GM21360 (cell line): Measurements from ENCODE around the gene PPP1R13B.
"Not testable (repeated sequence)": the region's sequence is repeated elsewhere in the genome, so short reads cannot be mapped to it uniquely, and the experiment has no call there.

Experiments used
- ATAC-seq: cut with Tn5 transposase; IDR thresholded peaks from one replicate; pipeline ENCODE4 v1.9.1; 2021; ENCODE audit warnings: mild to moderate bottlenecking, moderate library complexity; ENCODE audit not compliant: unreplicated experiment

PPP1R13B gene

GRCh38 chr14:103802356-103802755 is 45.0 kb downstream of the PPP1R13B start:
- ATAC-seq, result no peak

GRCh38 chr14:103801459-103801858 is 45.9 kb downstream of the PPP1R13B start:
- ATAC-seq, result no peak

- ATAC-seq, result not testable (repeated sequence)
These were observed 54.2 kb downstream of the PPP1R13B start for GRCh38 chr14:103793192-103793591.

GRCh38 chr14:103788086-103788485 is 59.3 kb downstream of the PPP1R13B start:
- ATAC-seq, result no peak

- no peak for ATAC-seq
These were observed 65.0 kb downstream of the PPP1R13B start for GRCh38 chr14:103782376-103782775.

GRCh38 chr14:103776319-103776718 is 71.1 kb downstream of the PPP1R13B start:
- not testable (repeated sequence) for ATAC-seq

- no peak for ATAC-seq
These were observed 71.9 kb downstream of the PPP1R13B start for GRCh38 chr14:103775506-103775905.

- no peak for ATAC-seq
These were observed 73.9 kb downstream of the PPP1R13B start for GRCh38 chr14:103773521-103773920.

- ATAC-seq, result no peak
These were observed 75.2 kb downstream of the PPP1R13B start for GRCh38 chr14:103772078-103772712.

- no peak for ATAC-seq
These were observed 76.5 kb downstream of the PPP1R13B start for GRCh38 chr14:103770902-103771301.

- ATAC-seq, result no peak
These were observed 76.9 kb downstream of the PPP1R13B start for GRCh38 chr14:103770500-103770899.

- no peak for ATAC-seq
These were observed 80.0 kb downstream of the PPP1R13B start for GRCh38 chr14:103767336-103767894.

GRCh38 chr14:103765526-103765925 is 81.8 kb downstream of the PPP1R13B start:
- ATAC-seq, result no peak

- ATAC-seq, result no peak
These were observed 83.5 kb downstream of the PPP1R13B start for GRCh38 chr14:103763730-103764488.

GRCh38 chr14:103762541-103762940 is 84.8 kb downstream of the PPP1R13B start:
- no peak for ATAC-seq

- no peak for ATAC-seq
These were observed 85.3 kb downstream of the PPP1R13B start for GRCh38 chr14:103762036-103762435.

GRCh38 chr14:103758059-103758776 is 89.2 kb downstream of the PPP1R13B start:
- no peak for ATAC-seq

- no peak for ATAC-seq
These were observed 92.3 kb downstream of the PPP1R13B start for GRCh38 chr14:103755060-103755459.

GRCh38 chr14:103753774-103754173 is 93.6 kb downstream of the PPP1R13B start:
- no peak for ATAC-seq

GRCh38 chr14:103749860-103750259 is 97.5 kb downstream of the PPP1R13B start:
- ATAC-seq, result no peak

- no peak for ATAC-seq
These were observed 97.9 kb downstream of the PPP1R13B start for GRCh38 chr14:103749452-103749851.

GRCh38 chr14:103748534-103748857 is 98.9 kb downstream of the PPP1R13B start:
- no peak for ATAC-seq
